HG03060 (cell line): ENCODE data around the gene ATP6V0C.

Experiments used
- ATAC-seq: cut with Tn5 transposase; IDR thresholded peaks from one replicate; pipeline ENCODE4 v1.9.1; 2021; ENCODE audit warnings: low read depth, moderate number of reproducible peaks; ENCODE audit not compliant: unreplicated experiment

Gene ATP6V0C

DNA sequence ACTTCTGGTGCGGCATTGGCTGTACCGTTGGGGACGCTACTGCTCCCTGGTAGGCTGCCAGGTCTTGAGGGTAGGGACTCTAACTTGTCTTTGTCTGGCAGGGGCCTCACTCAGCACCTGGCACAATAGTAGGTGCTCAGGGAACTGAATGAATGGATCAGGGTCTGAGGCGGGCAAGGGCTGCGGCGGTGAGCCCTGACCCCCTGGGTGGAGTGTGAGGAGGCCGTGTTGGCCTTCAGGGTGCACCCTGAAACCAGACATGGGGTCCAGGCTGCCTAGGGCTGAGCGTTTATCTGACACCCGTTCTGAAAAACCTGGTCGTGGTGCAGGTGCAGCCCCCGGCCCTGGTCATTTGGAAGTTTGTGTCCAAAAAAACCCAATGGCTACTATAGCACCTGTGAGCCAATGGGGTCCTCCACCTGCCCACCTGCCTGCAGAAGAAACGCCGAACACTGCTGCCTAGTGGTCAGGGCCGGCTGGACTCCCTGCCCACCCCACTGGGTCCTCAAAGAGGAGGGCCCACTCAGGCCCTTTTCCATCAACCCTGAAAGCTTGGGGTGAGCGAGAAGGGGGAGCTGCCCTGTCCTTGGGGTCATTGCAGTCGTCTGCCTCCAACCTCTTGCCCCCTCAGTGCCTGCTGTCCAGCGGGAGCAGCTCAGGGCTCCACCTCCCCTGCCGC is 4.9 kb upstream of the ATP6V0C start:
- ATAC-seq = no peak

DNA sequence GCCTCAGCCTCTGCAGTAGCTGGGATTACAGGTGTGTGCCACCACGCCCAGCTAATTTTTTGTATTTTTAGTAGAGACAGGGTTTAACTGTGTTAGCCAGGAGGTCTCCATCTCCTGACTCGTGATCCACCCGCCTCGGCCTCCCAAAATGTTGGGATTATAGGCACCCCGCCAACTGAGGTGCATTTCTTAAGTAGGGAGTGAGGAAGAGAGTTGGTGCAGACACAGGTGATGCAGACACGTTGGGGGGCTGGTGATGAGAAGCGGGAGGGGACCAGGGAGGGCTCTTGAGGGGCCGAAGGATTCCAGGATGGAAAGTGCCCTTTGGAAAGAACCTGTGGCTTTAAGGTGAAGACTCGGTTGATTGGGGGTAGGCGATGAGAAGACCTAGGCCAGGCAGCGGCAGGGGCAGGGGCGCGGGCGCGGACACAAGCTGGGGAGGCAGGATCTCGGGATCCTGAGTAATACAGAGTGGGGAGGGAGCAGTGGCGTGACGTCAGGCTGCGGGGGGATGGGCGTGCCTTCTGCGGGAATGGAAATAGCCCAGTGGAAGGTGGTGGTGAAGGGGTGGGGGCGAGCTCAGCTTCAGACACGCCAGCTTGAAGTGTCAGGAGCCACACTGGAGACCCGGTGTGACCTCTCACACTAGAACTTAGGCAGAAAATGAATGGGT is 2.5 kb upstream of the ATP6V0C start:
- ATAC-seq = no peak

DNA sequence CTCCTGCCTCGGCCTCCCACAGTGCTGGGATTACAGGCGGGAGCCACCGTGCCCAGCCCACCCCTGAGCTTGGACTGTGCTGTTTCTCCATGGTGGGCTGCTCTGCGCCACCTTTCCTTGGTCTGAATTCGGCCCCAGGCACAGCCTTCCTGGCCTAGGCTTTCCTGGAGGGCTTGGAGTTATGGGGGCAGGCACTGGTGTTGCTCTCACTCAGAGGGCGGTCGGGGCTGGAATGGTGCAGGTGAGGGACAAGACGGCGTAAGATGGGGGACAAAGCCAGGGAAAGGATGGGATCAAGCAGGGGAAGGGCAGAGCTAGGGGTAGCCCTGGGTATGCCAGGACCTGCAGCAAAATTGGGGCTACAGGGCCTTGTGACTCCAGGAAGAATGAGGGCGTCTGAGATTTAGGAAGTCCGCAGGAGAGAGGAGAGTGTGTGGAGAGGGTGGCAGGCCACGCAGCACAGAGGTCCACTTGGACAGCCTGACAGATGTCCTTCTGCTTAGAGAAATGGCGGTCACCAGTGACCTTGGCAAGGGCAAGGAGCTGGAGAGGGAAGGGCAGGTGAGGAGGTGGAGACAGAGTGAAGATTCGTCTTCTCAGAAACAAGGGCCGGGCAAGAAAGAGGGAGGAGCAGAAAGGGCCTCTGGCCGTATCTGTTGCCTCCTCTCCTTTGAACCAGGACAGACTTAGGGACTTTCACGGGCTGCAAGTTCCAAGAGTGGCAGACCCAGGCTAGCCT is 1.6 kb upstream of the ATP6V0C start:
- no peak for ATAC-seq

DNA sequence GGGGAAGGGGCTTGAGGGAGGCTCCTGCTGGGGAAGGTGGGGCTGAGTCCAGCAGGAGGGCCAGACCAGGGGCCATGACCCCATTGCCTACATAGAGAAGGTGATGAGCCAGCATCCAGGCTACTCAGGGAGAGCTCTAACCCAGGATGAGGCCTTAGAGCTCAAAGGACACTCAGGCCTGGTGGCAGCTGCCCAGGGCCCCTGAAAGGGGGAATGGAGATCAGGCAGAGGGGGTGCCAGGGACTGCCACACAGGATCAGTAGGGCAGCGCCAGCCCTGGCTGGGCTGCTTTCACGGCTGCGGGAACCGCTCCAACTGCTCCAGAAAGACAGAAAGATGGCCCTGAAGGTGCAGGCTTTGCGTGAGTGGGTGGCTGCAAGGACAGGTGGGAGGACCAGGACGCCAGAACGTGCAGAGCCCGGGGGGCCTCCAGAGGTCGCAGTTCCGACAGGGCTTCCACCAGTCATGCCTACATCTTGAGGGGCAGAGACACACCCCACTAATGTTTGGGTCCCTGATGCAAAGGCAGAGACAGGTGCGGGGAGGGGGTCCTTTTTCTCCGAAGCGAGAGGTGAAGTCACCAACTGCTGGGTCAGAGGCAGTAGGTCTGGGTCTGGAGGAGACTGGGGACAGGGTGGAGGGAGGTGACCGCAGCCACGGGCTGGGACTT is 882 bp upstream of the ATP6V0C start:
- ATAC-seq = no peak

DNA sequence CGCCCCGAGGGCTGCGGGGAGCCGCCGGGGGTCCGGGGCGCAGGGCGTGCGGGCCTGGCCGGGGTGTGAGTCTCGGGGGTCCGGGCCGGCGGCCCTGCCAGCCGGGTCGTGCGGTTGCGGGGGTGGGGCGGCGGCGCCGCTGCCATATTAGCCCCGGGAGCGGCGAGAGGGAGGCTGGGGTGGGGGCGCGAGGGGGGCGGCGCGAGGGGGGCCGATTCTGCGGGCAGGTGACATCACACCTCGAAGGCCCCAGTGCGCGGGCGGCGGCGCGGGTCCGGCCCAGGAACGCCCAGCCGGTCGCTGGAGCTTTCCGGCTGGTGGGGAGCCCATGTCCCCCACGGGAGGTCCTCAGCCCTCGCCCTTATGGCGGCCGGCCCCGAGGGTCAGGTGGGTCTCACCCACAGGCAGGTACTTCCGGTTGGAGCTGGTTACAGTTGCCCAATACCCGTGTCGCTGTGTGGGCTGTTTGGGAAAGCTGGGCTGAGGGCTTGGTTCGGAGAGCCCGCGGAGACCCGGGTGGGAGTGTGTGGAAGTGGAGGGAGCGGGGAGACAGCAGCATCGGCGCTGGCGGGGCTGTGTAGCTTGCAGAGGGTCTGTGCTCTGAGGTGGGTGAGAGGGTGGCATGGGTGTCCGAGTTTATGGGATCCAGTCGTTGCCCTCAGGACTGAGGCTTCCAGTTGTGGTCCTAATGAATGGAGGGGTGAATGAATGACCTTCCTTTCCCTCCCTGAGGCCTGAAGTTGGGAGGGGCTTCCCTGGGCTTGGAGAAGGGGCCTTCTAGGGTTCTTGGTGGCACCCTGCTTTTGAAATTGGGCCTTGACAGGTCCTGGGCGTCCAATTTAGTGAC is 804 bp downstream of the ATP6V0C start:
- no peak for ATAC-seq

DNA sequence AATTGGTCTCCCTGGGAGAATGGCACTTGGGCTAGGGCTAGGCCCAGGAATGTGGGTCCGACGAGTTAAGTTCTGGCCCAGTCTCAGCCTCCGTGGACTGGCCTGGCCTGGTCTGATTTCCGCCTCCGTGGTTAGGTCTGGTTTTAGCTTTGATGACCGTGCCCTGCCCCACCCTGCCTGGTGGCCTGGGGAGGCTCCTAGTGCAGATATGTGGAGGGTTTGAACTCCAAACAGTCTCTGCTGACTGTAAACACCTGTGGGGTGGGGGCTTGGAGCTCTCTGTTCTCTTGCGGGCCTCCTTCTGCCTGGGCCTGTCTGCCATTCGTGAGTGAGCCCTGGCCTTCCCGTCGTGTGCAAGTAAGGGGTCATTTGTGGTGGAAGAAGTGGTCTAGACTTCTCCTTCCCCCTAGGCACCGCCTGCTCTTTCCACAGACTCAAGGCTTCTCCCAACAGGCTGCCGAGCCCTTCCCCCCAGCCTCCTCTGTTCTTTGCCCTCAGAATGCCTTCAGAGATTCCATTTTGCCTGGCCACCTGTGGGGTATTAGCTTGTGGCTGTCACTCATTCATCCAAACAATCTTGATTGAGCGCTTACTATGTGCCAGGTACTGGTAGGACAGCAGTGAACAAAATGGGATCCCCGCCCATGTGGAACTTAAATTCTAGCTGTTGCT is 1.6 kb downstream of the ATP6V0C start:
- ATAC-seq = no peak

DNA sequence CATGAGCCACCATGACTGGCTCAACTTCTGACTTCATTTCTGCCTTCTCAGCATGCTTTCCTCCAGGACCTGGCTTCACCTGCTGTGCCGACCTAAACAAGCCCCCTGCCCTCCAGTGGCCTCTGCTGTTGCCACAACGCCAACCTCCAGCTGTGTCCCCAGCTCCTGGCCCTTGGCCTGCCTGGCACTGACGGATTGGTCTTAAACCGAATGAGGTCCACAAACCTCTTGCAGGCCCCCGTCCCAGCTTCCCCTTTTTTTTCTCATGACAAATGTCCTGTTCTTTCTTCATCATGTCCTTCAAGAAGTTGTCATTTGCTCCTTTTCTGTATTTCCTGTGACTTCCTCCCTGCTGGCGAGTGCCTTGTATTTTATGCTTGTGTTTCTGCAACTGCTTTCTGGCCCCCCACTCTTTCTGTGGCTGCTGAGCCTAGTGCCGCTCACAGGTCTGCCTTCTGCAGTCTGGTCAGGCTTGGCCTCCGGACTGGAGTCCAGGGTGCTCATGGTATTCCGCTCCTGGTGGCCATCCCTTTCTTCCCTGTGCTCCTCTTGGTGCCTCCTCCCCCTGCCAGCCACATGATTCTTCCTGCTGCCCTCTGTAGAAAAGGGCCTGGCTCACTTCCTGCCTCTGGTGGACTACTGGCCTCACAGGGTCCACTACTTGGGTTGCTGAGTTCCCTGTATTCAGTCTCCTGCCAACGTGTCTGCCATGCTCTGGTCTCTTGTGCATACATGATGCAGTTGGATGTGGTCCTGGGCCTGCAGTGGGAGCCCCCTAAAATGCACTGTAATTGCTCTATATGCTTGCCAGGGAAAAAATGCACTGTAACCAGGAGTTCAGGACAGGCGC is 2.9 kb downstream of the ATP6V0C start:
- no peak for ATAC-seq

DNA sequence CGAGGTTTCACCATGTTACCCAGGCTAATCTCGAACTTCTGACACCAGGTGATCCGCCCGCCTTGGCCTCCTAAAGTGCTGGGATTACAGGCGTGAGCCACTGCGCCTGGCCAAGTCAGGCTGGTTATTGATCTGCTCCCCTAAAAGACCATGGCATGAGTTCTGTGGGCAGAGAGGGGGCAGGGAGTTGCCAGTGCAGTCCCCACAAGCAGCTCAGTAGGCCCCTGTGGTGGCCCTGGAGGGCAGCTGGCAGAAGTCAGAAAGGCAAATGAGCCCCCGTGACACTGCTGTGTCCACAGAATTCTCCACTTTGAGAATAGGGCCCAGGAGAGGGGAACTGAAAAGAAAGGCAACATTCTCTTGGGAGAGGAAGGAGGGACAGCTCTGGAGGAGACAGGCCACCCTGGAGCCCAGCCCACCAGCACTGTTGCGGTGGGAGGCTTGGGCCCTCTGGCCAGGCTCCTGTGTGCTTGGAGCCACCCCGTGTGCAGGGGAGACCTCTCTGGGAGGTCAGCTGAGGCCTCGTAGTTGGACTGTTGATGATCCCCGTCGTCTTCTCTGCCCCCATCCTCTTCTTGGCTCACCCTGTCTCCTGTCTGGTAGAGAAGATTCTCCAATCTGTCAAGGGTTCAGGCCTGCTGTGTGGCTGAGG is 4.3 kb downstream of the ATP6V0C start:
- no peak for ATAC-seq

DNA sequence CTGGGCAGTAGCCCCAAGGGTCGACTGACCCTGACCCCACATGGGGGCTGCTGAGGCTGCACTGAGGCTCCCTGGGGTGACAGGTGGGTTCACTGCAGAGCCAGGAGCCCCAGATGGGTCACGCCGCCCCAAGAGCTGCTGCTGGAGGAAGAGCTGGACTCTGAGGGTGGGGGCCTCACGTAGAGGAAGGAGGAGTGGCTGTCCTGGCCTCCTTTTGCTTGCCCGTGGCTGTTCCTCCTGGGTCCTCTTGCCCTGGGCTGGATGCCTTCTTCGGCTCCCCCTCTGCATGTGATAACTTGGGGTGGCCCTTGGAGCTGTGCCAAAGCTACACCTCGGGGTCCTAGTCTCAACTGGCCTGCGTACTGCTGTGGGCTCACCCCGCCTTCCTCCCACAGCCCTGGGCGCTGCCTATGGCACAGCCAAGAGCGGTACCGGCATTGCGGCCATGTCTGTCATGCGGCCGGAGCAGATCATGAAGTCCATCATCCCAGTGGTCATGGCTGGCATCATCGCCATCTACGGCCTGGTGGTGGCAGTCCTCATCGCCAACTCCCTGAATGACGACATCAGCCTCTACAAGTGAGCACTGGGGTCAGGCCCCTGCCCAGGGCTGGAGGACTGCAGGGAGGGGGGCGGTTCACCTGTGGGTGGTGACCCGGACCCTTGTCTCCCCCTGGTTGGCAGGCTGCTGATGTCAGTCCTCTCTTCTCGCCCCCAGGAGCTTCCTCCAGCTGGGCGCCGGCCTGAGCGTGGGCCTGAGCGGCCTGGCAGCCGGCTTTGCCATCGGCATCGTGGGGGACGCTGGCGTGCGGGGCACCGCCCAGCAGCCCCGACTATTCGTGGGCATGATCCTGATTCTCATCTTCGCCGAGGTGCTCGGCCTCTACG is 5.3 kb downstream of the ATP6V0C start:
- ATAC-seq = no peak

DNA sequence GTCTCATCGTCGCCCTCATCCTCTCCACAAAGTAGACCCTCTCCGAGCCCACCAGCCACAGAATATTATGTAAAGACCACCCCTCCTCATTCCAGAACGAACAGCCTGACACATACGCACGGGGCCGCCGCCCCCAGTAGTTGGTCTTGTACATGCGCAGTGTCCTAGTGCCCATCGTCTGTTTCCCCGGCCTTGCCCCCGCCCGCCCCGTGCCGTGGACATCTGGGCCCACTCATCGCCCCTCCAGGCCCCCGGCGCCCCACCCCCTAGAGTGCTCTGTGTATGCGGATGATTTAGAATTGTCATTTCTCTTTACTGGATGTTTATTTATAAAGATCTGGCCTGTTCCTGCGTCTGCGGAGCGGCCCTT is 5.9 kb downstream of the ATP6V0C start:
- no peak for ATAC-seq

DNA sequence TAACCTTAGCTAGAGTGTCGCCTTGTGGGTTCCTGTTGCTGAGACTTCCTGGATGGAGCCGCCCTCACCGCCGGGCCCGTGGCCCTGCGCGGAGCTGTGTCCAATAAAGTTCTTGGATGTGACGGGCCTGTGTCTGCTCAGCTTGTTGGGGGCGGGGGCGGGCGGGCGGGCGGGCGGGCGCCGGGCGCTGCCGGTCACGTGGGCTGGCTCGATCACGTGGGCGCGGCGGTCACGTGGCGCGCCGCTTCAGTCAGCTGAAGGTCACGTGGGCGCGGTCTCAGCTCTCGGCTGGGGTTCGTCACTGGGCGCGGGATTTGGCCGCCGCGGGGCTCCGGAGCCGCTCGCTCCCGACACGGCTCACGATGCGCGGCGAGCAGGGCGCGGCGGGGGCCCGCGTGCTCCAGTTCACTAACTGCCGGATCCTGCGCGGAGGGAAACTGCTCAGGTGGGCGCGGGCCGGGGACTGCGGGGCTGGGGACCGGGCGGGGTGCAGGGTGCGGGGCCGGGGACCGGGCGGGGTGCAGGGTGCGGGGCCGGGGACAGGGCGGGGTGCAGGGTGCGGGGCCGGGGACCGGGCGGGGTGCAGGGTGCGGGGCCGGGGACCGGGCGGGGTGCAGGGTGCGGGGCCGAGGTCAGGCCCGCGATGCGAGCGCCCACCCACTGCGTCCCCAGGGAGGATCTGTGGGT is 6.5 kb downstream of the ATP6V0C start, which contains the start of gene AMDHD2:
TSS of gene AMDHD2 (plus strand) at position 275 of the 687 bp plus-strand sequence. CDS start at position 363, 88 bp downstream.
- no peak for ATAC-seq

DNA sequence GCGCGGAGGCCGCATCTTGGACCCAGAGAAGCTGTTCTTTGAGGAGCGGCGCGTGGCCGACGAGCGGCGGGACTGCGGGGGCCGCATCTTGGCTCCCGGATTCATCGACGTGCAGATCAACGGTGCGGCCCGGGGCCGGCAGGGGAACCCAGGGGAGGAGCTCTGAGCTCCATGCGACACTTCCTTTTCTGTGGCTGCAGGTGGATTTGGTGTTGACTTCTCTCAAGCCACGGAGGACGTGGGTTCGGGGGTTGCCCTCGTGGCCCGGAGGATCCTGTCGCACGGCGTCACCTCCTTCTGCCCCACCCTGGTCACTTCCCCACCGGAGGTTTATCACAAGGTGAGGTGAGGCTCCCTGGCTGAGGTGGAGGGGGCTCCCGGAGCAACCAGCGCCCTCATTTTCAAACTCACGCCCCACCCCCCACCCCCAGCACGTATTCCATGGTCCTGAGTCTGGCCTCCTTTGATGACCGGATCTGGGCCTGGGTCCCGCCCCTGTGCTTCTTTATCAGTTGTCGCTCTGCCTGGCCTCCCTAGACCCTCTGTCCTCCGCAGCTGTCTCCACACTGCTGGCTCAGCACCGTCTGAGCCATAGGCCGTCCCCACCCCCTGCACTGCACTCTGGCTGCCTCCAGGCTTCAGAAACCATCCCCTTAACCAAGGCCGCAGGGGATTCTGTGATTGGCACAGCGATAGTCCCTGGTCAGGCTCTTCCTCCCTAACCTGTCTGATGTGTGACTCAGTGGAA is 7.2 kb downstream of the ATP6V0C start:
- ATAC-seq = no peak

DNA sequence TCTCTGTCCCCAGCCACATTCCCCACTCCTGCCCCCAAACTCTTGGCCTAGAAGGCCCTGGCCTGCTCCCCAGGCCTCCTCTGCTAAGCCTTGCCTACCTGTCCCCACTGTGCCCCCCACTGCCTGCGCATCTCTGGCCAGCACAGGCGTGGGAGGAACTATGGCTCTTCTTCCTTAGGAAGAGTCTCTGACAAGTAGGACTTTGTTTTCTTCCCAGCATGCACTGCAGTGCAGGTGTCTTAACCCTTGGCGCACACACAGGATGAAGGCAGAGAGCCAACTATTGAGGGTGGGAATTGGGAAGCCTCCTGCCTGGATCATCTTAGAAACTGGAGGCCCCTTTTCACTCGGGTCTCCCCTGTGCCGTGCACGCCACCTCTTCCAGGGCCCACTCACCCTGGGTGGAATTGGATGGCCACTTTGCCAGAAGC is 10.1 kb downstream of the ATP6V0C start:
- no peak for ATAC-seq

DNA sequence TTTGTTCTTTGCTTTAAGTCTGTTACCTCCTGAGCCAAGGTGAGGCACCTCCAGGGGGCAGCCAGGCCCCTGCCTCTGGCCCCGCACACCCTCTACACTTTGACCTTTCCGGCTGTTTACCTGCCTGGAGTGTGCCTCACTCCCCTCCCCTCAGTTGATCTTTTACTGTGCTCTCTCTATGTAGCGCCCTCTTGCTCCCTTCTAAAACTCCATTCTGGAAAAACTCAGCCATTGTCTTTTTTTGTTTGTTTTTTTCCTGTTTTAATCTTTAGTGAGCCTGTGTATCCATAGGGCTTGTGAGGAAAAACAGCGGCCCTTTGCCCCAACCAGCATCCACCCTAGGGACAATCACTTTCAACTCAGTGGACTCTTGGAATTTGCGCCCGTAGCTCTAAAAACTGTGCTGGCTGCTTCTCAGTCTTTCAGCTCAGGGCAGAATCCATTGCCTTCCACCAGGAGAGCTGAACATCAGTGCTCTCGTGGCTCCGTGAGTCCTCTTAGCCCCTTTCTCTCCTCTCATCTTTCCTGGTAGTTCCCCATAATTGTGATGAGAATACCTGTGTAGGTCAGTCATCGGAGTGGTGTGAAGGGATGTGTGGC is 10.7 kb downstream of the ATP6V0C start:
- no peak for ATAC-seq

DNA sequence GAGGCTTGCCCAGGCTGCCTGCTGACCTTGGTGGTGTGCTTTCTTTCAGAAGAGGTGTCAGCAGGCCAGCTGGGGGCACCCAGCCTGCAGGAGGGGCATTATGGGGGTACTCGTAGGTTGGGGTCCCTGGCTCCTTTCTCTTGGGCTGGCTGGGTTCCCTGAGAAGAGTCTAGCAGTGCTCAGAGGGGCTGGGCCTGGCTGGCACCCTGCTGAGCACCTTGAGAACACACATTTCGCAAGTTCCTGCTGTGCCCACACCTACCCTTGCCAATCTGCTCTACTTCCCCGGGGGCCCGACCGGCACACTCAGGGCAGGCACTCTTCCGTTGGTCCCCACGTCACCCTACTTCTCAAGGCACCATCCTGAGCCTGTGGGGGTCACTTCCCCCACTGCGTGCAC is 12.4 kb downstream of the ATP6V0C start:
- no peak for ATAC-seq
